SK-N-SH treated with all-trans-retinoic acid at 6 μM for 48 hours (cell line): ENCODE results near the gene NACC1.

Source experiments
- ATAC-seq: fragments of 200-7000 bp; cut with Tn5 transposase; 3 replicates; pipeline ENCODE4 v1.9.1; 2020; ENCODE audit warnings: mild to moderate bottlenecking, moderate library complexity
- ARNTL ChIP-seq: fragments of 450-650 bp; formaldehyde crosslinking; IDR thresholded peaks from 2 replicates; pipeline ENCODE4 v1.5.0; 2020; ENCODE audit warnings: low read depth, mild to moderate bottlenecking, moderate library complexity, borderline replicate concordance
- BACH2 ChIP-seq: fragments of 250-450 bp; sonication (Bioruptor Pico); IDR thresholded peaks from 2 replicates; pipeline ENCODE4 v1.9.0; 2021; ENCODE audit warnings: mild to moderate bottlenecking, borderline replicate concordance
- CREB5 ChIP-seq: fragments of 250-450 bp; sonication (Bioruptor Pico); IDR thresholded peaks from 2 replicates; pipeline ENCODE4 v1.5.1; 2020; ENCODE audit warnings: low read depth, mild to moderate bottlenecking, moderate library complexity
- CSDC2 ChIP-seq: fragments of 250-450 bp; sonication (Bioruptor Pico); IDR thresholded peaks from 2 replicates; pipeline ENCODE4 v1.5.0; 2020; ENCODE audit warnings: mild to moderate bottlenecking, moderate library complexity
- CSRNP3 ChIP-seq: fragments of 250-450 bp; sonication (Bioruptor Pico); IDR thresholded peaks from 2 replicates; pipeline ENCODE4 v1.5.1; 2021; ENCODE audit warnings: mild to moderate bottlenecking, moderate library complexity
- ESRRG ChIP-seq: fragments of 250-450 bp; sonication (Bioruptor Pico); IDR thresholded peaks from 2 replicates; pipeline ENCODE4 v1.6.1; 2021; ENCODE audit warnings: mild to moderate bottlenecking
- GLIS3 ChIP-seq: fragments of 250-450 bp; sonication (Bioruptor Pico); IDR thresholded peaks from 2 replicates; pipeline ENCODE4 v1.5.0; 2020; ENCODE audit warnings: mild to moderate bottlenecking, moderate library complexity
- ISL1 ChIP-seq: fragments of 250-450 bp; sonication (Bioruptor Pico); IDR thresholded peaks from 2 replicates; pipeline ENCODE4 v2.1.2; 2022; ENCODE audit warnings: mild to moderate bottlenecking, moderate library complexity
- OSR1 ChIP-seq: fragments of 250-450 bp; sonication (Bioruptor Pico); IDR thresholded peaks from 2 replicates; pipeline ENCODE4 v1.8.0; 2022; ENCODE audit warnings: moderate library complexity, mild to moderate bottlenecking, inconsistent platforms
- PATZ1 ChIP-seq: fragments of 250-450 bp; sonication (Bioruptor Pico); IDR thresholded peaks from 2 replicates; pipeline ENCODE4 v1.8.0; 2020; ENCODE audit warnings: mild to moderate bottlenecking, moderate library complexity, borderline replicate concordance
- POU6F1 ChIP-seq: fragments of 250-450 bp; sonication (Bioruptor Pico); IDR thresholded peaks from 2 replicates; pipeline ENCODE4 v1.8.0; 2021; ENCODE audit warnings: low read depth, mild to moderate bottlenecking, moderate library complexity, borderline replicate concordance
- PPARA ChIP-seq: fragments of 250-450 bp; sonication (Bioruptor Pico); IDR thresholded peaks from 2 replicates; pipeline ENCODE4 v1.5.0; 2020; ENCODE audit warnings: mild to moderate bottlenecking, borderline replicate concordance
- RARB ChIP-seq: fragments of 250-450 bp; sonication (Bioruptor Pico); IDR thresholded peaks from 2 replicates; pipeline ENCODE4 v1.8.0; 2021; ENCODE audit warnings: mild to moderate bottlenecking, moderate library complexity
- TCF4 ChIP-seq: fragments of 250-450 bp; sonication (Bioruptor Pico); IDR thresholded peaks from 2 replicates; pipeline ENCODE4 v1.8.0; 2021; ENCODE audit warnings: mild to moderate bottlenecking, moderate library complexity, borderline replicate concordance
- TOX ChIP-seq: fragments of 250-450 bp; sonication (Bioruptor Pico); IDR thresholded peaks from 2 replicates; pipeline ENCODE4 v1.8.0; 2021; ENCODE audit warnings: mild to moderate bottlenecking, moderate library complexity, borderline replicate concordance
- TSHZ2 ChIP-seq: fragments of 250-450 bp; sonication (Bioruptor Pico); IDR thresholded peaks from 2 replicates; pipeline ENCODE4 v1.5.0; 2020; ENCODE audit warnings: mild to moderate bottlenecking, moderate library complexity
- ZC3H10 ChIP-seq: fragments of 250-450 bp; sonication (Bioruptor Pico); IDR thresholded peaks from 2 replicates; pipeline ENCODE4 v1.5.1; 2021; ENCODE audit warnings: mild to moderate bottlenecking, moderate library complexity
- ZFP3 ChIP-seq: fragments of 250-450 bp; sonication (Bioruptor Pico); IDR thresholded peaks from 2 replicates; pipeline ENCODE4 v1.5.0; 2020; ENCODE audit warnings: mild to moderate bottlenecking, moderate library complexity
- ZFP30 ChIP-seq: fragments of 450-650 bp; formaldehyde crosslinking; IDR thresholded peaks from 2 replicates; pipeline ENCODE4 v1.5.0; 2022; ENCODE audit warnings: mild to moderate bottlenecking, moderate library complexity
- ZNF70 ChIP-seq: fragments of 450-650 bp; formaldehyde crosslinking; IDR thresholded peaks from 2 replicates; pipeline ENCODE4 v1.5.0; 2020; ENCODE audit warnings: mild to moderate bottlenecking, moderate library complexity
- ZNF8 ChIP-seq: fragments of 450-650 bp; formaldehyde crosslinking; IDR thresholded peaks from 2 replicates; pipeline ENCODE4 v1.5.0; 2020; ENCODE audit warnings: mild to moderate bottlenecking, moderate library complexity

Gene NACC1

GRCh38 chr19:13085666-13086065 is 32.4 kb upstream of the NACC1 start:
- TF ChIP-seq PPARA (CRISPR knock-in tag) (no peak), TSHZ2 (CRISPR knock-in tag) (no peak), TOX (CRISPR knock-in tag) (no peak), ZFP3 (CRISPR knock-in tag) (no peak), CSRNP3 (no peak), ZNF8 (no peak), PATZ1 (no peak), CSDC2 (CRISPR knock-in tag) (no peak), ESRRG (no peak)
- ATAC-seq, result no peak

- no peak for ATAC-seq
- TF ChIP-seq PPARA (CRISPR knock-in tag) (no peak), TSHZ2 (CRISPR knock-in tag) (no peak), BACH2 (no peak), POU6F1 (CRISPR knock-in tag) (no peak), ZC3H10 (CRISPR knock-in tag) (no peak), GLIS3 (CRISPR knock-in tag) (no peak), OSR1 (CRISPR knock-in tag) (no peak), TOX (CRISPR knock-in tag) (no peak), CREB5 (CRISPR knock-in tag) (no peak), ARNTL (CRISPR knock-in tag) (no peak), RARB (CRISPR knock-in tag) (no peak), ZFP30 (CRISPR knock-in tag) (no peak), CSDC2 (CRISPR knock-in tag) (no peak), ZNF70 (CRISPR knock-in tag) (no peak), PATZ1 (no peak), TCF4 (no peak), CSRNP3 (no peak), ESRRG (no peak), ISL1 (no peak)
Measured at GRCh38 chr19:13086341-13086740, 31.7 kb upstream of the NACC1 start.
